K562 (cell line): ENCODE results near the gene MAPK13. TPM values are rescaled to one million over a fixed set of nuclear protein-coding genes. Genes with fewer than 3 reads are reported as not detected.

Experiments used
- ATF7 ChIP-seq: fragments of 450-650 bp; IDR thresholded peaks from 2 replicates; pipeline ENCODE4 v1.7.1; 2014; ENCODE audit warnings: mild to moderate bottlenecking, moderate library complexity
- GATAD2A ChIP-seq: fragments of 450-650 bp; IDR thresholded peaks from 2 replicates; pipeline ENCODE4 v1.6.1; 2017
- HNRNPK ChIP-seq: fragments of 200-400 bp; formaldehyde crosslinking; IDR thresholded peaks from one replicate; pipeline ENCODE4 v1.6.1; 2018; ENCODE audit warnings: mild to moderate bottlenecking, low read depth, low read length; ENCODE audit not compliant: poor library complexity, severe bottlenecking
- JUND ChIP-seq, 2 experiments: IDR thresholded peaks; 2 replicates in 1 of 2; 3 replicates in 1 of 2; pipeline ENCODE4 v1.6.1; 2011; ENCODE audit warnings: borderline replicate concordance in 2 of 2, low read depth in 2 of 2, low read length in 2 of 2, improper control_type of control experiment in 1 of 2, missing biosample characterization in 1 of 2, missing genetic modification characterization in 1 of 2, missing genetic modification reagents in 1 of 2
- MEIS2 ChIP-seq: fragments of 450-650 bp; IDR thresholded peaks from 2 replicates; pipeline ENCODE4 v1.6.1; 2014; ENCODE audit warnings: mild to moderate bottlenecking; ENCODE audit not compliant: partially characterized antibody
- NUFIP1 ChIP-seq: fragments of 450-650 bp; IDR thresholded peaks from 2 replicates; pipeline ENCODE4 v1.6.1; 2018; ENCODE audit not compliant: partially characterized antibody
- PHF21A ChIP-seq: fragments of 450-650 bp; IDR thresholded peaks from 2 replicates; pipeline ENCODE4 v1.6.1; 2017; ENCODE audit warnings: low read depth, borderline replicate concordance
- PRPF4 ChIP-seq: fragments of 200-400 bp; formaldehyde crosslinking; IDR thresholded peaks from one replicate; pipeline ENCODE4 v1.6.1; 2017; ENCODE audit warnings: low read length, low read depth, mild to moderate bottlenecking; ENCODE audit not compliant: insufficient read depth, poor library complexity, severe bottlenecking
- RBBP5 ChIP-seq: fragments of 200-600 bp; sonication (generic); IDR thresholded peaks from 2 replicates; pipeline ENCODE4 v1.6.1; 2012; ENCODE audit warnings: borderline replicate concordance, mild to moderate bottlenecking, low read length, control low read depth, inconsistent platforms; ENCODE audit not compliant: insufficient read depth, poor library complexity, severe bottlenecking
- SLC30A9 ChIP-seq: fragments of 250-450 bp; sonication (Bioruptor Pico); IDR thresholded peaks from 2 replicates; pipeline ENCODE4 v1.8.0; 2022; ENCODE audit warnings: mild to moderate bottlenecking, moderate library complexity
- SMAD4 ChIP-seq: fragments of 250-450 bp; sonication (Bioruptor Pico); conservative IDR thresholded peaks from 2 replicates; pipeline ENCODE4 v1.8.0; 2021; ENCODE audit warnings: inconsistent platforms, mild to moderate bottlenecking, moderate library complexity
- SRSF3 ChIP-seq: fragments of 200-400 bp; formaldehyde crosslinking; IDR thresholded peaks from 2 replicates; pipeline ENCODE4 v1.6.1; 2016; ENCODE audit warnings: mild to moderate bottlenecking, low read length, moderate library complexity; ENCODE audit not compliant: insufficient read depth
- ZNF316 ChIP-seq: fragments of 450-650 bp; IDR thresholded peaks from 2 replicates; pipeline ENCODE4 v1.6.1; 2016
- polyA plus RNA-seq, 8 experiments: library from polyadenylated mRNA; depleted of rRNA in 4 of 8; stranded (reverse) in 5 of 8; unstranded in 3 of 8; fragments of >200 nt; fragmentation: Nextera tagmentation in 2 of 8; fragmentation: Illumina TruSeq in 1 of 8; extraction: Ambion mirVana in 2 of 8; extraction: Trizol in 1 of 8; gene quantifications; 2 replicates each; pipeline versions ENCODE4 v1.2.1 to v1.2.3, GENCODE V29; 2011 to 2014; ENCODE audit warnings: inconsistent platforms in 1 of 8, missing spikeins in 1 of 8
- total RNA-seq, 7 experiments: library from RNA; depleted of rRNA in 6 of 7; stranded (reverse); fragments of >200 nt in 6 of 7; fragmentation: Illumina TruSeq in 2 of 7; extraction: Trizol in 2 of 7; gene quantifications; 2 replicates each; pipeline versions ENCODE4 v1.2.1 to v1.2.3, GENCODE V29; 2011 to 2021; ENCODE audit warnings: low replicate concordance in 1 of 7
- TF ChIP-seq, protein P1 (sequence below), 2 experiments: fragments of 450-650 bp; conservative IDR thresholded peaks; 2 replicates each; pipeline ENCODE4 v1.6.1; 2017; ENCODE audit warnings: mild to moderate bottlenecking in 2 of 2, moderate library complexity in 2 of 2
- TF ChIP-seq, protein P2 (sequence below): fragments of 450-650 bp; formaldehyde crosslinking; IDR thresholded peaks from 2 replicates; pipeline ENCODE4 v1.4.0; 2020; ENCODE audit warnings: mild to moderate bottlenecking, moderate library complexity
- TF ChIP-seq, protein P3 (sequence below): sonication (generic); formaldehyde crosslinking; IDR thresholded peaks from 2 replicates; pipeline ENCODE4 v1.8.1; 2023; ENCODE audit warnings: mild to moderate bottlenecking, missing genetic modification reagents, moderate library complexity
- TF ChIP-seq, protein P4 (sequence below): sonication (generic); formaldehyde crosslinking; IDR thresholded peaks from 2 replicates; pipeline ENCODE4 v1.8.0; 2022; ENCODE audit warnings: mild to moderate bottlenecking, missing genetic modification reagents, borderline replicate concordance
- TF ChIP-seq, protein P5 (sequence below): fragments of 450-650 bp; conservative IDR thresholded peaks from 2 replicates; pipeline ENCODE4 v1.6.1; 2016; ENCODE audit warnings: missing genetic modification characterization, low read depth, mild to moderate bottlenecking, missing compliant biosample characterization, moderate library complexity

The MAPK13 gene
- total and polyA plus RNA-seq, 9 of the 15 experiments (the other 6 are each of a cell fraction or from before 2014, with no cell fraction given) = 0.03 to 2.3 (median 0.48) TPM; not detected in 1

DNA sequence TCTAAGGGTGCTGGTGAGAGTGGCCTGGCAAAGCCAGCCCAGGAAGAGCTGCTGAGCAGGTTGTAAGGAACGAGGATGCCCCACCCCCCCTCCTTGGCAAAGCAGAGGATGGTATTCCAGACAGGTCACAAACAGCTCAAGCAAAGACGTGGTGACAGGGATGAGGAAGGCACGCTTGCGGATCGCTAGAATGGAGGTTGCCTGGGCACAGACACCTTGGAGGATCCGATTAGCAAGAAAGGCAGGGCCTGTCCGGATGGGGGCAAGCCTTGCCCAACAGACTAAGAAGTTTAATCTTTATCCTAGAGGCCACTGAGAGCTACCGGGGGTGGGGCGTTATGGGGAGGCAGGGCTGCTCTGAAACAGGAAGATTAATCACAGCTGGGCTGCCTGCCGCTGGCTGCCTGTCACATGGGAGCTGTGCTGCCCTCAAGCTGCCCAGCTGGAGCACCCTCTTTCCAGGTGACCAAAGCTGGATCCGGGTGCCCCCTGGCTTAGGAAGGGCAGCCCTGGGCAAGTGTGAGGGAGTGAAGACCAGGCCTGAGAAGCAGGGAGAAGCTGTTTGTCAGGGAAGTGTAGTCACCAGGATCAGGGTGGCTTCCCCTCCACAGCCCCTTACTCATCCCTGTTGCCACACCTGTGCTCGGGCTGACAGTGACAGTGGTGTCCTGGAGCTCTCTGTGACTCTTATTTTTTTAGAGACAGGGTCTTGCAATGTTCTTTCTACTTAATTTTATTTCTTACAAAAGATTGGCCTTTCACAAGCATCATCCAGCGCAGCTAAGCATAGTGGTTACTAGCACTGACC is 9.1 kb upstream of the MAPK13 start (continued):
- TF ChIP-seq, protein P1, sequence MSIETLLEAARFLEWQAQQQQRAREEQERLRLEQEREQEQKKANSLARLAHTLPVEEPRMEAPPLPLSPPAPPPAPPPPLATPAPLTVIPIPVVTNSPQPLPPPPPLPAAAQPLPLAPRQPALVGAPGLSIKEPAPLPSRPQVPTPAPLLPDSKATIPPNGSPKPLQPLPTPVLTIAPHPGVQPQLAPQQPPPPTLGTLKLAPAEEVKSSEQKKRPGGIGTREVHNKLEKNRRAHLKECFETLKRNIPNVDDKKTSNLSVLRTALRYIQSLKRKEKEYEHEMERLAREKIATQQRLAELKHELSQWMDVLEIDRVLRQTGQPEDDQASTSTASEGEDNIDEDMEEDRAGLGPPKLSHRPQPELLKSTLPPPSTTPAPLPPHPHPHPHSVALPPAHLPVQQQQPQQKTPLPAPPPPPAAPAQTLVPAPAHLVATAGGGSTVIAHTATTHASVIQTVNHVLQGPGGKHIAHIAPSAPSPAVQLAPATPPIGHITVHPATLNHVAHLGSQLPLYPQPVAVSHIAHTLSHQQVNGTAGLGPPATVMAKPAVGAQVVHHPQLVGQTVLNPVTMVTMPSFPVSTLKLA (conservative IDR thresholded peaks at IDR 0.05) = 0 out of 4 replicates have a peak, but pooled peaks of 1 of the 2 experiments have one; percentile 17
- TF ChIP-seq GATAD2A (no peak), PRPF4 (no peak), RBBP5 (no peak), PHF21A (no peak), MEIS2 (peak; percentile 95), SRSF3 (no peak), ZNF316 (peak; percentile 65), NUFIP1 (no peak), JUND (IDR thresholded peaks at IDR 0.05; ENCODE audit: borderline replicate concordance, low read depth, low read length) (no peak), JUND (tag; IDR thresholded peaks at IDR 0.05; ENCODE audit: borderline replicate concordance, low read depth, low read length) (no peak), SMAD4 (CRISPR knock-in tag) (0 out of 2 replicates have a peak, but pooled peaks have one; percentile 7), SLC30A9 (CRISPR knock-in tag) (no peak), ATF7 (no peak), HNRNPK (no peak)
- TF ChIP-seq, protein P2, sequence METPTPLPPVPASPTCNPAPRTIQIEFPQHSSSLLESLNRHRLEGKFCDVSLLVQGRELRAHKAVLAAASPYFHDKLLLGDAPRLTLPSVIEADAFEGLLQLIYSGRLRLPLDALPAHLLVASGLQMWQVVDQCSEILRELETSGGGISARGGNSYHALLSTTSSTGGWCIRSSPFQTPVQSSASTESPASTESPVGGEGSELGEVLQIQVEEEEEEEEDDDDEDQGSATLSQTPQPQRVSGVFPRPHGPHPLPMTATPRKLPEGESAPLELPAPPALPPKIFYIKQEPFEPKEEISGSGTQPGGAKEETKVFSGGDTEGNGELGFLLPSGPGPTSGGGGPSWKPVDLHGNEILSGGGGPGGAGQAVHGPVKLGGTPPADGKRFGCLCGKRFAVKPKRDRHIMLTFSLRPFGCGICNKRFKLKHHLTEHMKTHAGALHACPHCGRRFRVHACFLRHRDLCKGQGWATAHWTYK = no peak
- TF ChIP-seq, protein P3, sequence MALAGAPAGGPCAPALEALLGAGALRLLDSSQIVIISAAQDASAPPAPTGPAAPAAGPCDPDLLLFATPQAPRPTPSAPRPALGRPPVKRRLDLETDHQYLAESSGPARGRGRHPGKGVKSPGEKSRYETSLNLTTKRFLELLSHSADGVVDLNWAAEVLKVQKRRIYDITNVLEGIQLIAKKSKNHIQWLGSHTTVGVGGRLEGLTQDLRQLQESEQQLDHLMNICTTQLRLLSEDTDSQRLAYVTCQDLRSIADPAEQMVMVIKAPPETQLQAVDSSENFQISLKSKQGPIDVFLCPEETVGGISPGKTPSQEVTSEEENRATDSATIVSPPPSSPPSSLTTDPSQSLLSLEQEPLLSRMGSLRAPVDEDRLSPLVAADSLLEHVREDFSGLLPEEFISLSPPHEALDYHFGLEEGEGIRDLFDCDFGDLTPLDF (CRISPR knock-in tag) = no peak
- TF ChIP-seq, protein P4, sequence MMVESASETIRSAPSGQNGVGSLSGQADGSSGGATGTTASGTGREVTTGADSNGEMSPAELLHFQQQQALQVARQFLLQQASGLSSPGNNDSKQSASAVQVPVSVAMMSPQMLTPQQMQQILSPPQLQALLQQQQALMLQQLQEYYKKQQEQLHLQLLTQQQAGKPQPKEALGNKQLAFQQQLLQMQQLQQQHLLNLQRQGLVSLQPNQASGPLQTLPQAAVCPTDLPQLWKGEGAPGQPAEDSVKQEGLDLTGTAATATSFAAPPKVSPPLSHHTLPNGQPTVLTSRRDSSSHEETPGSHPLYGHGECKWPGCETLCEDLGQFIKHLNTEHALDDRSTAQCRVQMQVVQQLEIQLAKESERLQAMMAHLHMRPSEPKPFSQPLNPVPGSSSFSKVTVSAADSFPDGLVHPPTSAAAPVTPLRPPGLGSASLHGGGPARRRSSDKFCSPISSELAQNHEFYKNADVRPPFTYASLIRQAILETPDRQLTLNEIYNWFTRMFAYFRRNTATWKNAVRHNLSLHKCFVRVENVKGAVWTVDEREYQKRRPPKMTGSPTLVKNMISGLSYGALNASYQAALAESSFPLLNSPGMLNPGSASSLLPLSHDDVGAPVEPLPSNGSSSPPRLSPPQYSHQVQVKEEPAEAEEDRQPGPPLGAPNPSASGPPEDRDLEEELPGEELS (CRISPR knock-in tag) = 0 out of 2 replicates have a peak, but pooled peaks have one; percentile 9
- TF ChIP-seq, protein P5, sequence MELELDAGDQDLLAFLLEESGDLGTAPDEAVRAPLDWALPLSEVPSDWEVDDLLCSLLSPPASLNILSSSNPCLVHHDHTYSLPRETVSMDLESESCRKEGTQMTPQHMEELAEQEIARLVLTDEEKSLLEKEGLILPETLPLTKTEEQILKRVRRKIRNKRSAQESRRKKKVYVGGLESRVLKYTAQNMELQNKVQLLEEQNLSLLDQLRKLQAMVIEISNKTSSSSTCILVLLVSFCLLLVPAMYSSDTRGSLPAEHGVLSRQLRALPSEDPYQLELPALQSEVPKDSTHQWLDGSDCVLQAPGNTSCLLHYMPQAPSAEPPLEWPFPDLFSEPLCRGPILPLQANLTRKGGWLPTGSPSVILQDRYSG (tag) = no peak
